Ovary (tissue), 3 donors: Measurements from ENCODE around the gene TNIK.

Experiments used
- CTCF ChIP-seq, 3 donors: fragments of 450-650 bp in 2 of 3; fragments of 200-600 bp in 1 of 3; IDR thresholded peaks; one replicate each; pipeline versions ENCODE4 v1.5.1 to v1.8.0; 2016 to 2022; ENCODE audit warnings: antibody characterized with exemption in 3 of 3, mild to moderate bottlenecking in 1 of 3
- POLR2A ChIP-seq: fragments of 450-650 bp; IDR thresholded peaks from one replicate; pipeline ENCODE4 v1.6.1; 2017; ENCODE audit warnings: antibody characterized with exemption, mild to moderate bottlenecking, moderate library complexity
- donor health status: DM: no; HTN: no; CAD: no.

- no peak for TF ChIP-seq POLR2A
- no peak for TF ChIP-seq CTCF (IDR thresholded peaks at IDR 0.05)
Measured at GRCh38 chr3:171267104-171267503, 193.1 kb downstream of the TNIK start.
